Natural killer cell (primary cell): Measurements from ENCODE around the gene CCDC88B. TPM values are rescaled to one million over a fixed set of nuclear protein-coding genes. Genes with fewer than 3 reads are reported as not detected.

Experiments
- ATAC-seq, 3 donors: fragments of 150-1000 bp in 2 of 3; fragments of 200-7000 bp in 1 of 3; cut with Tn5 transposase; 1 replicate in 1 of 3; 2 replicates in 2 of 3; pipeline ENCODE4 v1.10.0; 2021; ENCODE audit warnings: mild to moderate bottlenecking in 2 of 3, moderate library complexity in 2 of 3
- DNase-seq, 2 donors: peaks; one replicate each; pipeline versions ENCODE4 v3.0.0 to v3.0.0-alpha.2; 2013 to 2021; ENCODE audit warnings: mixed read lengths in 1 of 2
- H3K27ac ChIP-seq: one replicate; pipeline ENCODE4 v1.5.1; 2013; ENCODE audit warnings: mild to moderate bottlenecking, low read length
- H3K27me3 ChIP-seq: one replicate; pipeline ENCODE4 v1.6.1; 2013; ENCODE audit warnings: low read length; ENCODE audit not compliant: control insufficient read depth, insufficient read depth
- H3K36me3 ChIP-seq: one replicate; pipeline ENCODE4 v1.6.1; 2013; ENCODE audit warnings: low read length; ENCODE audit not compliant: control insufficient read depth, insufficient read depth
- H3K4me1 ChIP-seq: one replicate; pipeline ENCODE4 v1.6.1; 2013; ENCODE audit warnings: low read length; ENCODE audit not compliant: control insufficient read depth, insufficient read depth
- H3K4me3 ChIP-seq: one replicate; pipeline ENCODE4 v1.5.1; 2013; ENCODE audit warnings: low read length
- H3K9me3 ChIP-seq: one replicate; pipeline ENCODE4 v1.6.1; 2013; ENCODE audit warnings: low read length; ENCODE audit not compliant: control insufficient read depth, insufficient read depth
- H3K27ac Mint-ChIP-seq, 2 donors: one replicate each; pipeline ENCODE4 v1.8.0; 2022; ENCODE audit warnings: mild to moderate bottlenecking in 2 of 2, mixed read lengths in 2 of 2, moderate library complexity in 1 of 2
- H3K27me3 Mint-ChIP-seq, 2 donors: one replicate each; pipeline ENCODE4 v1.8.0; 2022; ENCODE audit warnings: low read depth in 2 of 2, mixed read lengths in 2 of 2
- H3K36me3 Mint-ChIP-seq: one replicate; pipeline ENCODE4 v1.8.0; 2022; ENCODE audit warnings: mixed read lengths
- H3K4me1 Mint-ChIP-seq, 2 donors: one replicate each; pipeline ENCODE4 v1.8.0; 2022; ENCODE audit warnings: mixed read lengths in 2 of 2
- H3K4me3 Mint-ChIP-seq: one replicate; pipeline ENCODE4 v1.8.0; 2022; ENCODE audit warnings: mild to moderate bottlenecking, moderate library complexity, mixed read lengths
- H3K9me3 Mint-ChIP-seq, 2 donors: one replicate each; pipeline ENCODE4 v1.8.0; 2022; ENCODE audit warnings: mixed read lengths in 2 of 2
- CTCF ChIP-seq: fragments of 200-600 bp; IDR thresholded peaks from one replicate; pipeline ENCODE4 v1.8.0; 2022; ENCODE audit warnings: antibody characterized with exemption
- WGBS: methylation state at CpG from one replicate; pipeline ENCODE4 v1.1.7; 2013; ENCODE audit warnings: missing lambda C conversion rate; ENCODE audit not compliant: insufficient coverage; 5-methylcytosine and 5-hydroxymethylcytosine counted together
- intact Hi-C: fragments of 100-400 bp; cut with micrococcal nuclease; formaldehyde crosslinking; loops from one replicate; pipeline ENCODE4 v1.14.2; 2022
- total RNA-seq, 4 donors: library from RNA; stranded (reverse); fragments of 120-200 nt in 1 of 4; gene quantifications; one replicate each; pipeline versions ENCODE4 v1.2.3 to v1.2.4, GENCODE V29; 2013 to 2022

Gene CCDC88B
- total RNA-seq, 3 donors from 2014 or later (not counting 1 experiment from before 2014, with no cell fraction given), result 262 to 276 (median 272) TPM

GRCh38 chr11:64299847-64300648, 40.0 kb upstream of the CCDC88B start, which contains the start of gene CATSPERZ:
Gene CATSPERZ (plus strand): TSS chr11:64300358. CDS start chr11:64300411, 53 bp downstream.
- ATAC-seq (no peak), DNase-seq (peak in 1 of 2 donors; percentile 57)
- Mint-ChIP-seq H3K4me1 (peaks cover 14 to 28% of the 10 kb centered on the region in 2 donors), H3K4me3 (peak within 1 kb of the TSS; percentile 74), H3K36me3 (no peaks in the 10 kb centered on the region), H3K27me3 (peaks cover 35 to 49% of the 10 kb centered on the region in 2 donors), H3K9me3 (no peaks in the 10 kb centered on the region), H3K27ac (peak within 1 kb of the TSS; percentile 68 to 86)
- intact Hi-C loops, result loop anchor here (5.0 kb wide), 1 partner anchor 113 kb away; the partner anchor contains the start of gene STIP1
- peaks cover 52% of the 10 kb centered on the region for H3K27me3 ChIP-seq
- no peak within 1 kb of the TSS for H3K27ac ChIP-seq
- no peak within 1 kb of the TSS for H3K4me3 ChIP-seq
- H3K9me3 ChIP-seq, result no peaks in the 10 kb centered on the region
- no peaks in the 10 kb centered on the region for H3K36me3 ChIP-seq
- no peak for TF ChIP-seq CTCF
- 4% methylated on average over 54 of the region's 54 CpGs for WGBS
- H3K4me1 ChIP-seq, result peaks cover 38% of the 10 kb centered on the region

GRCh38 chr11:64303109-64304031, 36.6 kb upstream of the CCDC88B start:
- Mint-ChIP-seq H3K9me3 (no peaks in the 10 kb centered on the region), H3K4me1 (peaks cover 21 to 37% of the 10 kb centered on the region in 2 donors), H3K4me3 (no peak overlapping the region), H3K27ac (peak overlapping the region; percentile 91 to 97), H3K27me3 (peaks cover 6 to 20% of the 10 kb centered on the region in 2 donors), H3K36me3 (no peaks in the 10 kb centered on the region)
- TF ChIP-seq CTCF, result no peak
- Histone ChIP-seq H3K4me3 (no peak overlapping the region), H3K36me3 (no peaks in the 10 kb centered on the region), H3K9me3 (no peaks in the 10 kb centered on the region), H3K4me1 (peaks cover 56% of the 10 kb centered on the region), H3K27ac (peak overlapping the region; percentile 88), H3K27me3 (peaks cover 23% of the 10 kb centered on the region)
- 93% methylated on average over 12 of the region's 13 CpGs for WGBS
- ATAC-seq (no peak), DNase-seq (no peak)
- intact Hi-C loops, result loop anchor here (1.0 to 5.0 kb wide), 5 partner anchors 18 to 116 kb away; partner anchors contain the start of genes GPR137, RPS6KA4 and STIP1

GRCh38 chr11:64304032-64304315, 36.0 kb upstream of the CCDC88B start:
- no peaks in the 10 kb centered on the region for H3K36me3 Mint-ChIP-seq
- intact Hi-C loops, result loop anchor here (1.0 to 5.0 kb wide), 5 partner anchors 19 to 117 kb away; partner anchors contain the start of genes GPR137, RPS6KA4 and STIP1
- peak overlapping the region; percentile 88 for H3K27ac ChIP-seq
- H3K36me3 ChIP-seq, result no peaks in the 10 kb centered on the region
- no peaks in the 10 kb centered on the region for H3K9me3 Mint-ChIP-seq
- H3K27ac Mint-ChIP-seq, result peak overlapping the region; percentile 91 to 97
- no peak for TF ChIP-seq CTCF
- no peak for ATAC-seq
- H3K9me3 ChIP-seq, result no peaks in the 10 kb centered on the region
- peak overlapping the region; percentile 68 for H3K4me3 ChIP-seq
- no peak for DNase-seq
- H3K4me3 Mint-ChIP-seq, result peak overlapping the region; percentile 93
- peaks cover 21 to 37% of the 10 kb centered on the region in 2 donors for H3K4me1 Mint-ChIP-seq
- H3K4me1 ChIP-seq, result peaks cover 56% of the 10 kb centered on the region
- WGBS, result 39% methylated on average over 4 of the region's 5 CpGs
- H3K27me3 ChIP-seq, result peaks cover 21% of the 10 kb centered on the region
- peaks cover 6 to 17% of the 10 kb centered on the region in 2 donors for H3K27me3 Mint-ChIP-seq
